Skin of body (tissue), 2 donors: ENCODE data around the gene AIM2. TPM values are rescaled to one million over a fixed set of nuclear protein-coding genes. Genes with fewer than 3 reads are reported as not detected.
"Not testable (repeated sequence)": the region's sequence is repeated elsewhere in the genome, so short reads cannot be mapped to it uniquely, and the experiment has no call there.

ENCODE experiments used
- DNase-seq: peaks from one replicate; lab custom pipeline; 2025; lab: John Stamatoyannopoulos, UW
- total RNA-seq: library from RNA; depleted of rRNA; stranded (reverse); fragments of >200 nt; gene quantifications from one replicate; pipeline ENCODE4 v1.2.3, GENCODE V29; 2014

Gene AIM2, protein sequence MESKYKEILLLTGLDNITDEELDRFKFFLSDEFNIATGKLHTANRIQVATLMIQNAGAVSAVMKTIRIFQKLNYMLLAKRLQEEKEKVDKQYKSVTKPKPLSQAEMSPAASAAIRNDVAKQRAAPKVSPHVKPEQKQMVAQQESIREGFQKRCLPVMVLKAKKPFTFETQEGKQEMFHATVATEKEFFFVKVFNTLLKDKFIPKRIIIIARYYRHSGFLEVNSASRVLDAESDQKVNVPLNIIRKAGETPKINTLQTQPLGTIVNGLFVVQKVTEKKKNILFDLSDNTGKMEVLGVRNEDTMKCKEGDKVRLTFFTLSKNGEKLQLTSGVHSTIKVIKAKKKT
- total RNA-seq = 0.39 TPM

- no peak for DNase-seq
Measured at GRCh38 chr1:159076438-159077119, at the start of gene AIM2. Gene AIM2, minus strand, starts transcription at chr1:159076766. Its CDS starts 3,267 bp downstream, at chr1:159073499.

DNA sequence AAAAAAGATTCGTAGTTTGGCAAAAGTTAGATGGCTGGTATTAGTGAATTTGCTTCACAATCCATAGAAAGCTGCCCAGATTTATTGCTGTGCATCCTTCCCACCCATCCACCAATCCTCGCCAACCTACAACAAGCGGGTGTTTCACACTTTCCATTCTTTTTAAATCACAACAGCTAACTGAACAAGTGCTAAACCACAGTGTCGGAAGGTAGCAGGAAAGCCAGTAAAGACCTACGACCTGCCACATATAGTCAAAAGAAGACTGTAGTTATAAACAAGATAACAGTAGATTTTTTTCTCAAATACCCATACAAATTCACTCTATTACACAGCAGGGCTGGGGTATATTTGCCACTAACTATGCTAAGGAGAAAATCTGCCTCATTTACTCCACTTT is 47.0 kb upstream of the AIM2 start:
- DNase-seq = no peak

DNA sequence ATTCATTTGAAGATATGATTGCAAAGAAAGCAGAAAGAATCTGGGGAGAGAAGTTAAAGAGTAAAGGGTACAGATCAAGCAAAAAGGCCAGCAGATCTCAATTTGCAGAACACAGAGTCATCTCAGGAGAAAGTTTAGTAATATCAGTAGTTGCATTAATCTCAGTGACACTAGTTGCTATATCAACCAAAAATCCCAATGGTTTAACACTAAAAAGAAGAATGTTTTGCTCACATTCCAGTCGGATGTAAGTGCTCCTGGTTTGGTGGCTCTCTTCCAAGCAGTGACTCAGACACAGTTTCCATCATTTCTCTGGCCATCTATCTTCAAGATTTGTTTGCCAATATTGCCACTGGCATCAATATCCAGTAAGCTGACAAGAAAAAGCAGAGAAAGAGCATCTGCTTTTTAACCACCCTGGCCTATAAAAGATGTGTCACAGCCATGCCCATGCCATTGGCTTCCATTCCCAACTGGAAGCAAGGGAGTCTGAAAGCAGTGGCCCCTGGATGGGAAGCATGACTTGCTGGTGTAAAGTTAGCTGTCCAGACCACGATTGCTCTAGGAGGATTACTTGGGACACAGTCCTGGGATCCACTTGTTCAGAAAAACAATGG is 45.5 kb upstream of the AIM2 start:
- DNase-seq = no peak

DNA sequence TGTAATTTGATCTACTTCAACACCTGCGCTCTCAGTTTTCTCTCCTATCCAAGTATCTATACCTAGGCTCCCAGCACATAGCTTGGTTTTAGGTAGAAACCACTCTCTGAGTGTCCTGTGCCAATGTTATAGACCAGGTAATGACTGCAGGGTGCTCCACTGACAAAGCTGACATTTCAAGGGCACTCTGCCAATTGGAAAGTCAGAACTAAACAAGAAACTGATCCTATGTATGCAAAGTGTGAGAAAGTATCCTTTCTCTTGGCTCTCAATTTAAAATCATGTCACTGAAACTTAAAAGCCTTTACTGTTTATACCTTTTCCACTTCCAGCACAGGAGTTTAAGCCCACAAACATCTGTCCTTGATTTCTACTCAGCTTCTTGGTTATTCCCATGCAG is 45.0 kb upstream of the AIM2 start:
- DNase-seq = no peak

GRCh38 chr1:159120317-159120716 is 43.8 kb upstream of the AIM2 start:
- DNase-seq = no peak

DNA sequence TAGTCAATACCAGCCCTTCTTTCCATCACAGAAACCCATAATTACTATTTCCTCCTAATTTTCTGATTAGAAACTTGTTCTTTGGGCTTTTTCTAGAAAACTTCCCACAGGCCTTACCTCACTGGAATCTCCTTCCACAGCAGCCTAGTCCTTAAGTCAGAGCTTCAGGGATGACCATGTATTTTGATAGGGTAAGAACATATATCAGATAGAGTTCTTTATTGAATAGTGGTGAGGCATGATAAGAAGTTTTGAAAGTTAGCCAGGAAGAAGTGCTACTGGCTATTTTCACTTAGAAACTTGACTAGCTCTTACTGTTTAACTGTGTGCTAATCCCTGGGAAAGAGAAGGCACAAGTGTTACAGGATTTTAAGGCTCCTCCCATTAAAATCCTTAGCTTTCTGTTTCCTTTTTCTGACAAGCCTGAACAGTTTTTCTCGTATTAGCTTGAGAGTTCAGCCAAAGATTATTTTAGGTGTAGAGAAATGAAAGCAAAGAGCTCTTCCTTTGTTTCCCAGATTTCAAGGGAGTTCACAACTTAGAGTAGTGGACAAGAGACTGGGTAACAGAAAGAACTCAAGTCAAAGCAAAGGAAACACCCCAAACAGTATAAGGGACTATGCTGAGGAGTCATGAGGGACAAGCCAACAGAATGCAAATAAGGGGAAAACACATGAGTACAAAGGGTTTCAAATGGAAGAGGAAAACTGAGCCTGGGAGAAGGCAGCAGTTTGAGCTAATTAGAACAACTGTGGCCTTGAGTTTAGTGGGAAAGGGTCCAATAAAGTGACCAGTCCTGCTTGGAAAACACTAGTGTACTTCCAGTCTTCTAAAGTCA is 37.2 kb upstream of the AIM2 start:
- no peak for DNase-seq

GRCh38 chr1:159103021-159103420 is 26.5 kb upstream of the AIM2 start:
- DNase-seq = not testable (repeated sequence)

- no peak for DNase-seq
Measured at GRCh38 chr1:159100589-159100988, 24.0 kb upstream of the AIM2 start.

DNA sequence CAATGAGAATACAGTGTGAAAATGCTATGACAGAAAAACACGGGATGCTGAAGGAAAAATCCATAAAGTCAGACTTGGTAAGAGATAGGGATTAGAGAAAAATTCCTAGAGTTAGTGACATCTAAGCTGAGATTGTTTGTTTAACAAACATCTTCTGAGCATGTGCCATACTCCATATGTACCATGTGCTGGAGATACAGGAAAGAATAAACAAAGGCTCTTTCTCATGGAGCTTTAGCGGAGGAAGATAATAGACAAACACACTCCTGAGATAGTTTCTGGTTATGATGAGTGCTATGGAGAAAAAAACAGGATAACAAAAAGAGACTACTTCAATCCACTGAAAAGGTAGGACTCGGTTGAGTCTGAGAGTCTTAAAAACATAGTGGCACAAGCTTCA is 22.0 kb upstream of the AIM2 start:
- DNase-seq = no peak

- no peak for DNase-seq
Measured at GRCh38 chr1:159092036-159092760, 15.6 kb upstream of the AIM2 start.

- no peak for DNase-seq
Measured at GRCh38 chr1:159091607-159092031, 15.1 kb upstream of the AIM2 start.

DNA sequence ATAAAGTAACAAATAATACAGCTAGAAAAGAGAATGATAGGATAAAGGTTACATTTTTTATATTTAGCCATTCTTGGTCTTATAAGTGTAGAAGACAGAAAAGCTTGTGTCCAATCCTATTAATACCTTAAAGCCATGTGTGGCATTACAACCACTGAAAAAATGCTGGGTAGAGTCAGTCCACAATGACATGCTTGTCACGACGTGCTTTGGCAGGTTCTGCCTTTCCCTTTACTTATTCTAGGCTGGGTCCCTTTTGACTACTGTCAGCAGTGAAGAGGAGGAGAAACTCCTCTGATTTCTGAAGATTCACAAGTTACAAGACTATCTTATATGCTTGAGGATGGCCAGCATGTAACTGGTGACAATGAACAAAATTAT is 14.6 kb upstream of the AIM2 start:
- no peak for DNase-seq

- DNase-seq = no peak
Measured at GRCh38 chr1:159090286-159091179, 14.0 kb upstream of the AIM2 start.

DNA sequence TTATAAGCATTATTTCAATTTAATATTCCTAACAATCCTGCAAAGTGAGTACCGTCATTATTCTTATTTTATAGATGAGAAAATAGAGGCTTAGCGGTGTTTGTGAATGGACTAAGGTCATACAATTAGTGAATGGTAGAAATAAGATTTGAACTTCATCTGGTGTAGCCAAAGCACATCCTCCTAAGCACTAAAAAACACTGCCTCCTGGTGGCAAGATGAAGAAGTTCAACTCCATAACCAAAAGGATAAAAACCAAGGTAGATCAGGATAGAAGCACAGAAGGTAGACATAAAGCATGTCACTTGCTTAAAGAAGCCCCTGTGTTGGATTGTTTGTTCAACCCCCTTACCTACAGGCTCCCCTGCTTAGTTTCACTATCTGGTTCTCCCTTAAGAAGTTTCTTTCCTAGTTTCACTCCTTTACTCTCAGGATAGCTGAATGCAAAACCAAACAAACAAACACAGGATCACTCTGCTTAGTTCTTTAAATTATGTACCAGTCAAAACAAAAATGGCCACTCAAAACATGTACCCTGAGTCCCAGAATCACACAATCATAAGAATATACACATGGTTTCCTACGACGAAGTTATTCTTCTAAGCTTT is 12.7 kb upstream of the AIM2 start:
- DNase-seq = no peak

- DNase-seq = no peak
Measured at GRCh38 chr1:159088546-159089183, 12.1 kb upstream of the AIM2 start.

DNA sequence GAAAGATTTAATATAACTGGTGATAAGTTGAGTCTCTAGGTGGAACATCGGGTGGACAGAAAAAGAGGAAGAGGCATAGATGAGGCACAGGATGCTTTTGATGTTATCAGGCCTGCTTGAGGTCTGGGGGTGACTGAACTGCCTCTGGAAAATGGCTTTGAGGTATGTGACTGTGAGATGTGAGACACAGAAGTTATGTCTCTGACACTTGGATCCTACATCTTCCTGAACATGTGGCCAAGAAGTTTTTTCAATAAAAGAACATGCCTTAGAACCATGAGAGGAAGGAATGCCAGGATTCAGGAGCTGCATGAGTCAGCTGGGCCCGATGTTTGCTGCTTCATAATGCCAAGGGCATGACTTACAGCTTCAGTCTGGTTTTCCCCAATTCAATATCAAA is 11.5 kb upstream of the AIM2 start:
- no peak for DNase-seq

GRCh38 chr1:159084867-159085266 is 8.3 kb upstream of the AIM2 start:
- no peak for DNase-seq

DNA sequence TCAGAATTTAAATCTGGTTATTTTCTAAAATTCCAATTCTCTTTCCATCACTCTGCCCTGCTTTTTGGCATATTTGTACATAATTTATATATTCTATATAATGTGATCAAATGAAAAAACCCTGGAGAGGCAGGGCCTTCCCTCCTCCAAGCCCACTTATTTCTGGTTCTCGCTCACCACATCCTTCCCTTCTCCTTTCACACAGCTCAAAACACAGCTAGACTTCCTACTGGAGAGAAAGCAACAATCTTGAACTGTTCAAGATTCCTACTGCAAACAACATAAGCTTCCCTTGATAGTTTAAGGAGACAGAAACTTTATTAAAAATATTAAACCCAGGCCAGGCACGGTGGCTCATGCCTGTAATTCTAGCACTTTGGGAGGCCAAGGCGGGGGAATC is 7.6 kb upstream of the AIM2 start:
- no peak for DNase-seq

DNA sequence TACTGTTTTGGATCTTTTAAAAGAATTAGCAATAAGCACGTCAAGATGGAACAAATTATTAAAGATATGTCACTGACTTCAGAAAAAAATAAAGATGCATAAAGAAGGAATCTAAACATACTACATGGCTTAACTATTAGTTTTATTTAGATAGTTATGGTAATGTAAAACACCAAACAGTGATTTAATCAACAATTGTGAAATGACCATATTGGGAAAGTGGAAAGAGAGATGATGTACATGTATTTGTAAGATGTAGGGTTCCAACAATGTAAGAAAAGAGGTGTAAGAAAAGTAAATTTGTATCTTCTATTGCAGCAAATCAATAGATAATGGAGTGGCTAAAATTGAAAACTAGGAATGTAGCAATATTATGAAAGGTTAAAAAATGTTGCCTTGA is 6.4 kb upstream of the AIM2 start:
- no peak for DNase-seq
